Activated T-helper 1 cell treated with Interleukin-2 at 50 U/mL for 16 hours (primary cell): ENCODE measurements around the gene PNPLA1.

Source experiments
- DNase-seq: peaks from one replicate; pipeline ENCODE4 v3.0.0-alpha.2; 2020; ENCODE audit warnings: low read depth

Gene PNPLA1, protein sequence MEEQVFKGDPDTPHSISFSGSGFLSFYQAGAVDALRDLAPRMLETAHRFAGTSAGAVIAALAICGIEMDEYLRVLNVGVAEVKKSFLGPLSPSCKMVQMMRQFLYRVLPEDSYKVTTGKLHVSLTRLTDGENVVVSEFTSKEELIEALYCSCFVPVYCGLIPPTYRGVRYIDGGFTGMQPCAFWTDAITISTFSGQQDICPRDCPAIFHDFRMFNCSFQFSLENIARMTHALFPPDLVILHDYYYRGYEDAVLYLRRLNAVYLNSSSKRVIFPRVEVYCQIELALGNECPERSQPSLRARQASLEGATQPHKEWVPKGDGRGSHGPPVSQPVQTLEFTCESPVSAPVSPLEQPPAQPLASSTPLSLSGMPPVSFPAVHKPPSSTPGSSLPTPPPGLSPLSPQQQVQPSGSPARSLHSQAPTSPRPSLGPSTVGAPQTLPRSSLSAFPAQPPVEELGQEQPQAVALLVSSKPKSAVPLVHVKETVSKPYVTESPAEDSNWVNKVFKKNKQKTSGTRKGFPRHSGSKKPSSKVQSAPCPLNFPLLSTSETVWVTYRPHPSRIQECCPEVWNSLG

DNA sequence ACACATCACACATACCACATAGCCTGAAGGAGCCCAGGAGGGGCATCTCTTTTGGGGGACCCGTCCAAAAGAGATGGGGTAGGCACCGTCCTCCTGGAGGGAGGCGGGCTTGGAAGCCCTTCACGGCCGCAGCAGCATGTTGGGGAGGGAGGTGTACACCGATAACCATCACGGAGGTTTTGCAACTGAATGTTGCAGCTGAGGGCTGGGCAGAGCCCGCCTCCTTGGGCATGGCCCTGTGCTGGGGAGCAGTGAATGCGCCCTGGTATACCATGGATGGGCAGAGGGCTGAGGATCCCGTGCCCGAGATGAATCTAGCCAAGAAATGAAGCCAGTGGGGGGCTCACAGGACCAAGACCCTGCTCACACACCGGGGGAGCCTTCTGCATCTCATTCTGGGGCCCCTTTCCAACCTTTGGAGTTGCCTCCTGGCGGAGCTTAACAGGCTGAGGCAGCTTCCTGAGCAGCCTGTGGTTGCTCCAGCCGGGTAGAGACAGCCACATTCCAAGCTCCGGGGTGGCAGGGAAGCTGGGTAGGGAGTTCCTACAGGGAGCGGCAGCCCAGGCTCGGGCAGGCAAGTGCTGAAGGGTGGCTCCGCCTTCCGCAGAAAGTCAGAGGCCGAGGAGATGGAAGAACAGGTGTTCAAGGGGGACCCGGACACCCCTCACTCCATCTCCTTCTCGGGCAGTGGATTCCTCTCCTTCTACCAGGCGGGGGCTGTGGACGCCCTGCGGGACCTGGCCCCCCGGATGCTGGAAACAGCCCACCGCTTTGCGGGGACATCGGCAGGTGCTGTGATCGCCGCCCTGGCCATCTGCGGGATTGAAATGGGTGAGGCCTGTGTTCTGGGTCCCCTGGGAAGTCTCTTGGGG, at the start of gene PNPLA1:
TSS of gene PNPLA1 (plus strand) at position 227 of the 872 bp plus-strand sequence. CDS start at position 627, 400 bp downstream.
- DNase-seq, result no peak

DNA sequence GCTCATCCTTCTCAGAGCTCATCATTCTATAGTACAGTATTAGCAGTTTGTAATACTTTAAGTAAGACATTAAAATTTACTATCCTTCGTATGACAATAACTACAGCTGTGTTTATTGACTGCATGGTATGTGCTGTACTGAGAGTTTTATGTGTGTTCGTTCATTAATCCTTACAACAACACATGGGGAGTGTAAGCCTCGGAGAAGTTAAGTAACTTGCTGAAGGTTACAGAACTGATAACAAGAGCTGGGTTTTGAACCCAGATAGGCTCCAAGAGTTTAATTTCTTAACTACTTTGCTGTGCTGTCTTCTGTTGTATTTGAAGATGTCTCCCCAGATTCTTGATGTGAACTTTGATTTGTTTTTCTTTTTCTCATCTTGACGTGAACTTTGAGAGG, 49.6 kb upstream of the PNPLA1 start:
- DNase-seq, result no peak

DNA sequence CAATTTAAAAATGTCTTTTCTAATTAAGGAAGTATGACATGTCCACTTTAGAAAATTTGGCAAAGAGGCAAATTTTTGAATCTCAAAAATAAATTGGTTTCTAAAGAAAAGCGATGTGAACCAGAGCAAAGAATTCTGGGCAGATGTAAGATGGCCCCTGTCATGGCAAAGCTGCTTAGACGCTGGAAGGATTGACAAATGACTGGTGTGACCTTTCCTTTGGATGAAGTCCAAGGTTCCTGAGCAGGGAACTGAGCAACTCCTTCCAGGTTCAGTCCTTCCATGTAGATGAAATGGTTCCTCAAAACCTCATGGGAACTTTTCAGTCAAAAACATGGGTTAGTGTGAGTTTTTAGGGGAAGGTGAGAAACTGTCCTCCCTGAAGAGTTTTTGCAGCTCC, 48.2 kb upstream of the PNPLA1 start:
- no peak for DNase-seq

DNA sequence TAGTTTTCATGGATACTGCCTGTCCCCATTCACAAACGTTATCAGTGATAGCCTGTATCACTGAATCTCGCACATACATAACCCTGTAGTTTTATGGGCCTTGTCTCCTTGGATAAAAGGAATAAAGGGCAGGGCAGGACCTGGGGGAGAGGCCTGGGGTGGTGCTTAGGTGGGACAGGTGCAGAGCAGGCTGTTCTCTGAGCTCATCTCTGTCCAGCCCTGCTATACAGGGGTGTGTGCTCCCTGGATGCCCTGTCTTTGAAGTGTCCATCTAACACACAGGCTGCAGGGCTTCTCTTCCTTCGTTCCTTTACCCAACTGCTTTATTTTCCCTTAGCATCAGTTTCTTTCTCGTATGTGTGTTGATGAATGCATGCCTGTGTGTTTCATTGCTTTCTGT, 46.9 kb upstream of the PNPLA1 start:
- no peak for DNase-seq

DNA sequence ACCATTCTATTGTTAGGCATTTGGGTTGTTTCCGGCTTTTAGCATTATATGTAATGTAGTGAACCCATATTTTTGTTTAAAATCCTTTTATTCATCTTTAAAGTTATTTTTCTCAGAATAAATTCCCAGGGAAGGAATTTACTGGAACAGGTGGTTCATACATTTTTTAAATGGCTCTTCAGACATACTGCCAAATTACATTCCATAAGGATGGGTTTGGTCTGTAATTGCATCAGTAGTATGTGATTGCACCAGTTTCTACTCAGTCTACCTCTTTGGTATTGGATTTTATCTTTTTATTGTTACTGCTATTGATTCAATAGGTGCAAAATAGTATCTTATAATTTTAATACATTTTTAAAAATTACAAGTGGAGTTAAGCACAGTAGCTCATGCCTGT, 46.2 kb upstream of the PNPLA1 start:
- no peak for DNase-seq

DNA sequence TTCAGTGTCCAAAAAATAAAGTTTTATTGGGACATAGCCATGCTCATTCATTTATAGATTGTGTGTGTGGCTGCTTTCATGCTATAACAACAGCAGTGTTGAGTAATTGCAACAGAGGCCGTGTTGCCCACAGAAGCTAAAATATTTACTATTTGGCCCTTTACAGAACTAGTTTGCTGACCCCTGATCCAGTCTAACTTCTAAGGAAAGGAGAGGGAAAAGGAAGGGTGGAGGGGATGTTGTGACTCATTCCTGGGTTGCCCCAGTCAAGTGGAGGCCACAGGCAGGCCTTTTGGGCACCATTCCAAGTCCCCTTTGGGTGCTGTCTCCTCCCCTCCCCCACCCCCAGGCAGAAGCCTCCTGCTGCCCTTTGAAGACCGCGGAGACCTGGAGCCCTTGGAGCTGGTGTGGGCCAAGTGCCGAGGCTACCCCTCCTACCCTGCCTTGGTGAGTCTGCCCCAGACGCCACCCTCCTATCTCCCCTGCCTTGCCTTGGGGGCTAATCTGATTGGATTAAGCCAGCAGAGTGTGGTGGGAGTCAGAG, 44.9 kb upstream of the PNPLA1 start:
- DNase-seq, result no peak

DNA sequence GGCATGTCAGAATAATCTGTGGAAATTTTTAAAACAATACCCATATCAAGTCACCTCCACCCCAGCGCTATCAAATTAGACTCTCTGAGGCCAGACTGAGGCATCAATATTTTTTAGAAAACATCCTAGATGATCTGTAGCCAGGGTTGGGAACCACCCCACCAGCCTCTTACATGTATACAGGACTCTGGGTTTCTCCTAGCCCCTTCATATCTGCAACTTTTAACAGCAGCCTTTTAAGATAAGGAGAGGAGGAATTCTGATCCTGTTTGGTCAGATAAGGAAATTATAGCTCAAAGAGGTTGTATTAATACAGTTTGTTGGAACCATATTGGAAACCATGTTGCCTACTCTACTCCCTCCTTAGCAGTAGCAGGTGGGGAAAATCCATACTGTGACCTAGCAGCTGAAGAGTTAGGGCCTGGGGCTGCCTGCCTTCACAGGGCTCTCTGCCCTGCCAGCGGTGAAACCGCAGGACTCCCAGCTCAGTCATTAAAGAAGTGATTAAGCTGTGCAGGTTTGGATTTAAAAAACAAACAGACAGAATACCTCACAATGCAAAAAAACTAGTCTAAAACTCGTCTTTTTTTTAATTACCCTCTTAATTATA, 43.3 kb upstream of the PNPLA1 start:
- DNase-seq, result no peak

DNA sequence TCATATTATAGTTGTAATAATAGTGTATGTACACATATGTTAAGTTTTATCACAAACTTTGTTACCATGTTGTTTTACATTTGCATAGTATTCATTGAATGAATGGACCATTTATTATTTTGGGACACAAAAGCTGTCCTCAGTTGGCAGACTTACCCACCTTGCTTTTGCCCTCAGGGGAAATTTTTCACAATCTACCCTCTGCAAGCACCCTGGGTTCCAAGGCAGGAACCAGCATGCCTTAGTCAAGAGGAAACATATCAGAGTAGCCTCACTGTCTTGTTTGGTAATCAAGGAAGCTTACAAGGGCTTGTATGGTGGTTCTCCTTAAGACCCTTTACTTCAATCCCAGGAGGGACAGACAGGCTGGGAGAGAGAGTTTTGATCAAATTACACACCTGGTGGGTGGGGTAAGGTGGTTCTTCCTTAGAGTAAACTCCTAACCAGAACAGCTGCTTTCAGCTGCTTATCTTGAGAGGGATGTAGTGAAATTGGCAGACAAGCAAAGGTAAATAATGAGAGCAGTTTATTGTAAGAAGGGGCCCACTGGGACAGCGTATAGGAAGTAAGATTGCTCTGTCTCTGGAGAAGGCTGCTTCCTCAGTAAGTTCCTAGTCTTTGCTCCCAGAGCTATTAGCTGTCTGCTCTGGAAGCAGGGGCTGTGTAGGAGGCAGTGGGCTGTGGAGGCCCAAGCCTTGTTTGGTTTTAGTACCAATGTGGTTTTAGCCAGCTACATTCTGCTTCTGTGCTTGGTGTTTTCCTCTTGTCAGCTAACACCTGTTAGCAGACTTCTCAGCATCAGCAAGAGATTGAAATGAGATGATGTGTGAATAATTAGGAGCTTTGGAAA, 42.3 kb upstream of the PNPLA1 start:
- no peak for DNase-seq

DNA sequence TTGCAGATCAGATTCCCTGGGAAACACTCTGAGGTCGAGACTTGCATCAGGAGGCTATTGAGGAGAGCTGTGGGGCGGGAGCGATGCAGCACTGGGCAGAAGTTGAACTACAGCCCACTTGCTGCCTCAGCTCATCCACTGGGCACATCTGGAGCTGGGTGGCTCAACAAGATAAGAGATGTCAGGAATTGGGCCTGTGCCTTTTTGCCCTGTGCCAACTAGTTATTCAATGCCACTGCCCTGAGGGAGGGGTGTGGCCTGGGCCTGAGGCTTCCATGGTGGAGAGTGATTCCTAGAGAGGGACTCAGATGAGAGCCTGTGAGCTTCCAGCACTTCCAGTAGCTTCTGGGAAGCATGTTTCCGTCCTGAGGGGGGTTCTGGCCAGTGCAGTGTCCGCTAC, 40.6 kb upstream of the PNPLA1 start:
- DNase-seq, result no peak

DNA sequence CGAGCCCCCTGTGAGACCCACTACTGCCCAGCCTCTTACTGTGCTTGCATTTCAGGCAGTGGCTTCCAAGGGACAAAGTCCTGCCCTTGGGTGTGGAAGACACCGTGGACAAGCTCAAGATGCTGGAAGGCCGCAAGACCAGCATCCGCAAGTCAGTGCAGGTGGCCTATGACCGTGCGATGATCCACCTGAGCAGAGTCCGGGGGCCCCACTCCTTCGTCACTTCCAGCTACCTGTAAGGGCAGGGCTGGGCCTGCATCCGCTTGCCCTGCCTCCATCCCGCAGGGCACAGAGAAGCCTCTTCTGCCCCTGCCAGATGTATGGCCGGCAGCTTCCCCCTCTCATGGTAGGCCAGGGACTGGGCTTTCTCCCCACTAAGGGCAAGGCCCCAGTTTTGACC, 39.5 kb upstream of the PNPLA1 start:
- DNase-seq, result no peak

DNA sequence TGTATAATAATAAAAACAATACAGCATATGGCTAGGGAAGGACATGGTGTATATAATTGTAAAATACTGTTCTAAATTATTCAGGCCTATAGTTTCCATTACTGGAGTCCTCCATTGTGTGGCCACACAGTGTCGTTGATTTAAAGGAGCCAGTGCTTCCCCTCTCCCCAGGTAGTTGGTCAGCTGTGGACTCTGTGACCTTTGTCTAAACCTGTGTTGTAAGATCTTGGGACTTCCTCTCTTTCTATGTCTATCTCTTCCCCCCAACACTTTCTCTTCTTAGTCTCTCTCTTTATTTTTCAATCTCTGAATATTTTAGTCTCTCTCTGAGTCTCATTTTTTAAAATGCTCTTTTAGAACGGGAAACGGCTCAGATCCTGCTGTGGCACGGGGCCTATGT, 37.7 kb upstream of the PNPLA1 start:
- no peak for DNase-seq

DNA sequence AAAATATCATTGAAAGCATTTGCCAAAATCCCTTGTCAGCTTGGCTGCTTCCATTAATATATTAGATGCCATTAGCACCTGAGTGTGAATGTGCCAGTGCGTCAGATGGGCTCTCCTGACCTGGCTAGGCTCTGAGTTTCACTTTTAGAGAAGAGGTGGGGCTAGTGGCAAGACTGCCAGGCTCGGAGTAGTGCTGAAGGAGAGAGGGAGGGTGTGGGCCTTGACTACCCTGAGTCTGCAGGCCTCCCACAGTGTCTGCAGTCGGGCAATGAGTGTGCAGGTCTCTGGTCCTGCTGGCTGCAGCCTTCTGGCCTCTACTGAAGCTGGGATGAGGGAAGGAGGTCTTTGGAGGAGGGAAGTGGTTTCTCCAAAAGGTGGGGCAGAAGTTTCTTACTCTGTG, 34.6 kb upstream of the PNPLA1 start:
- DNase-seq, result no peak

DNA sequence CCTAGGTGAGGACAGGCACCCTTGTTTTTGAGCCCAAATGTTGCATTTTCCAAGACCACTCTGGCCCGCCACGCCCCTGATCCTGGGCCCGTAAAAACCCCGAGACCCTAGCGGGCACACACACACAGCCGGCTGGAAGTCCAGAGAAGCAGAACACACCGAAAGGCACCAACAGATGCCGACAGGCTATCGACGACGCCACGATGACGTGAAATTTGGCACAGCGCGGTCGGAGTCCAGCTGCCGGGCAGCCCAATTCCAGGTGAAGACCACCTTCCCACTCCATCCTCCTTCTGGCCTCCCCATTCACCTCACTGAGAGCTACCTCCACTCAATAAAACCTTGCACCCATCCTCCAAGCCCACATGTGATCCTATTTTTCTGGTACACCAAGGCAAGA, 34.0 kb upstream of the PNPLA1 start:
- DNase-seq, result no peak

DNA sequence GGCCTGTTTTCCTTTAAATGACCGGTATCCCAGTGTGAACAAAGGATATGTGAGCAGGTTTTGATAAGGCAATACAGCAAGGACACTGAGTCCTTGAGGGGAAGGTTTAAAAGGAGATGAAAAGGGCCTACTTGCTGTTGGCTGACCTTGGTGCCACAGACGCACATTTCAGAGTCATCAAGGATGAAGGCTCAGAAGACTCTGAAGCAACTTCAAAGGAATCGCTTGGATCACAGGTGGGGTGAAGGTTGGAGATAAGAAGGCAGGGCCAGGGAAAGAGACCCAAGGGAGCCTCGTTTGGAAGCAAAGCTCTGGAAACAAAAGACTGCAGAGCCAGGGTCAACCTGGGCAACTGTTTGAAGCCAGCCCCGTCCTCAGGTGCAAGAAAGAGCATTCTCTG, 30.1 kb upstream of the PNPLA1 start:
- DNase-seq, result no peak

DNA sequence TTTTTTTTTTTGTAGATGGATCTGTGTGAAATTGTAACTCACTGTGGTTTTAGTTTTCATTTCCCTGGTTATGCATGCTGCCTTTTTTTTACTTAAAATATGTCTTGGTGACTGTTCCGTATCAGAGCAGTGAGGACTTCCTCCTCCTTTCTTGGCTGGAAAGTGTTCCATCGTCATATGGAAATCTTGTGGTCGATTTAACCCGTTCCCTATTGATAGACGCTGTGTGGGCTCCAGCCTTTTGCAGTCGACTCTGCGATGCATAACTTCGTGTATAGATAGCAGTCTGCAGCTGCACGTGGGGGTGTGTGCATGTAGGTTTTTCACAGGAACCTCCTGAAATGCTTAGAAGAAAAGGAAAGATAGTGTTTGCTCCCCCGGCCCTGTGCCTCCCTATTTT, 28.1 kb upstream of the PNPLA1 start:
- DNase-seq, result no peak

DNA sequence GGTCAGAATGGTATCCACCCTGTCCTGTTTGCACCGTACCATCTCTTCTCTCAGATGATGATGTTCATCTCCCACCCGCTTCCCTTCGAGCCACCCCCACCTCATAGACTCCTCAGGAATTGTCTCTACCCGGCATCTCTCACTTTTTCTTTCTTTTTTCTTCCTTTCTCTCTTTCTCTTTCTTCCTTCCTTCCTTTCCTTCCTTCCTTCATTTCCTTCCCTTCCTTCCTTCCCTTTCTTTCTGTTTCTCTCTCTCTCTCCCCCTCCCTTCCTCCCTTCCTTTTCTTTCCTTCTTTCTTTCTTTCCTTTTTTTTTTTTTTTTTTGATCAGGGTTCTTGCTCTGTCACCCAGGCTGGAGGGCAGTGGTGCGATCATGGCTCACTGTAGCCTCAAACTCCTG, 27.7 kb upstream of the PNPLA1 start:
- DNase-seq, result no peak

DNA sequence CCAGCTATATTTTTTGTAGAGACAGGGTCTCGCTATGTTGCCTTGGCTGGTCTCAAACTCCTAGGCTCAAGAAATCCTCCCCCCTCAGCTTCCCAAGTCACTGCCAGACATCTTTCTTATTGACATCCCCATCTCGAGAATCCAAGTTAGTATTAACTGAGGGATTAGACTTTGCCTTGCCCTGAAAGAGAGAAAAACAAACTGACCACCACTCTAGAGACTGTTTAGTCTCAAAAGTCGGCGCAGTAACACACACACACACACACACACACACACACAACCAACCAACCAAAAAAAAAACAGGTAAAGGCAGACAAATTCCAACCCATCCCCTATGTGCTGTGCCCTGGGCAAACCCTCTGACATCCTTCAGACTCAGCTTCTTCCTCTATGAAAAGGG, 27.2 kb upstream of the PNPLA1 start:
- no peak for DNase-seq

DNA sequence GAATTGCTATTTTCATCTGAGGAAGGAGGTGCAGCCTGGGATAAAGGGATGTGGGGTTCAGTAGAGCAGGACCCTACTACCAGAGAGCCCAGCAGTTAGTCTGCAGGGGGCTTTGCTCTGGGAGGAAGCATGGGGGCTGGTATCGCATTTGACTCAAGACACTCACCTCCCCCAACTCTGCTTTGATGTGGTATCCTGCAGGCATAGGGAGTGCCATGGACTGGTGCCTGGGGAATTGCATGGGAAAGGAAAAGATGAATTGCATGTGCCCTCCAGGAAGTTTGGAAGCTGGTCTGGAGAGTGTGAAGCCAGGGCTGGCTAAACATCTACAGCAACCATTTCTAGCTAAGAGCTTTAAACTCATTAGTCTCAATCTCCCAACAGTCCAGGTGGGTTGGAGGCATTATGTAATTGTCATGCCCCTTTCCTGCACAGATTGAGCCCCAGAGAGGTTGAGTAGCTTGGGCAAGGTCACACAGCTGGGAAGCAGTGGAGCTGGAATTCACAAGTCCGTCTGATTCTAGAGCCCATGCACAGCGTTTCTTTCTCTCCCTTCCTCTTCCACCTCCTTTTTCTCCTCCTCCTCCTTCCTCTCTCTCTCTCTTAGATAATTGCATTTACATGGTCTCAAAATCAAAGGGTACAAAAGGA, 26.2 kb upstream of the PNPLA1 start:
- DNase-seq, result no peak

DNA sequence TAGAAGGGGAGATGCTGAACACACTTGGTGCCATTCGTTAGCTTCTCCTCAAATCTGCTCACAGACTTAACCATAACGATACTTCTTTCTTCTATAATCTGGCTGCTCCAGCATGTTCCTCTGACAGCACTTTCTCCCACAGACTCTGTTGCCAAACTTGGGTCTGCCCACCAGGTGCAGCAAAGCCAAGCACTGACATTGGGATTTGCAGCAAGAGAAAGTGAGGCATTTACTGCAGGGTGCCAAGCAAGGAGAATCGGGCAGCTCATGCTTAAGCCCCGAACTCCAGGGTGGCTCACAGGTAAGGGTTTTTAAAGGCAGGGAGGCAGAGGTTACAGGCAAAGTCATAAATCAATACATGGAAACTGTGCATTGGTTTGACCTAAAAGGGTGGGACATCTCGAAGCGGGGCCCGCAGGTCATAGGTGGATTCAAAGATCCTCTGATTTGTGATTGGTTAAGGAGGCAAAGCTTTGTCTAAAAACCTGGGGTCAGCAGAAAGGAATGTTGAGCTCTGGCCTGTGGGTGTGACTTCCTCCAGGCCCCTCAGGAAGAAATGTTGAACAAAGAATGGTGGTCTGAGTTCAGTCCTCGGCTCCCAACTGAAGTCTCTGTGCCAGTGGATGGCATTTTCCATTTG, 25.1 kb upstream of the PNPLA1 start:
- DNase-seq, result no peak

DNA sequence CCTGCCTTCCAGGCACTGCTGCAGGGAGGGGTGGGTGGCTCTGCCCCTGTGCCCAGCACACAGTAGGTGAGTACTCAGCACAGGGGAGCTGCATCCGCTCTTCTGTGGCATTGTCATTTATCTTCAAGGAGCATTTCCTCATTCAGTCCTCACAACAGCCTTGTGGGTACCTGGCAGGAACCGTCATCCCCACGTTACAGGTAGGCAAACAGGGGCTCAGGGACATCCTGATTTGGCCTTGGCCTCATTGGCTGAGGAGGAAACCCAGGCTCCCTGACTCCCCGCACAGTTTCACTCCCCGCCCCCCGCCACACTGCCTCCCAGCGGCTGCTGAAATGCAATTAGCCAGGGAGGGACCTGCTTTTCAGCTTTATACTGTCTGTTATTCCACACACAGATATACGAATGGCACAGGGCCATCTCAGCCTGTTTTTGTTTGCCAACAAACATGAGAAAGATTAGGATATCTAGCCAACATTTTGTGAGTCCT, 24.2 kb upstream of the PNPLA1 start:
- DNase-seq, result no peak
